Common myeloid progenitor, CD34-positive (primary cell): ENCODE results near the gene CDH19.
"Not testable (repeated sequence)": the region's sequence is repeated elsewhere in the genome, so short reads cannot be mapped to it uniquely, and the experiment has no call there.

Experiments
- CTCF ChIA-PET: fragments of 350-600 bp; sonication (Branson Sonifier 250); formaldehyde crosslinking; loops from one replicate; lab custom pipeline; 2021; ENCODE audit warnings: antibody characterized with exemption; lab: Charles Lee
- POLR2A ChIA-PET: fragments of 350-600 bp; sonication (Branson Sonifier 250); formaldehyde crosslinking; loops from one replicate; lab custom pipeline; 2021; ENCODE audit warnings: antibody characterized with exemption; lab: Charles Lee
- DNase-seq, 3 donors: peaks; one replicate each; pipeline versions ENCODE4 v3.0.0 to v3.0.0-alpha.2; 2013
- H3K27ac ChIP-seq, 2 experiments: 1 replicate in 1 of 2; 2 replicates in 1 of 2; pipeline ENCODE4 v1.7.0; 2013; ENCODE audit warnings: inconsistent platforms in 2 of 2, low read length in 2 of 2, mild to moderate bottlenecking in 2 of 2, low read depth in 1 of 2, moderate library complexity in 1 of 2; ENCODE audit not compliant: severe bottlenecking in 2 of 2, insufficient read depth in 1 of 2, poor library complexity in 1 of 2
- H3K27me3 ChIP-seq, 5 experiments: replicated peaks in 2 of 5; 1 replicate in 3 of 5; 2 replicates in 2 of 5; pipeline versions ENCODE4 v1.6.1 to v1.7.0; 2013; ENCODE audit warnings: low read length in 4 of 5, mild to moderate bottlenecking in 2 of 5, moderate library complexity in 2 of 5, inconsistent platforms in 1 of 5; ENCODE audit not compliant: insufficient read depth in 5 of 5, control insufficient read depth in 4 of 5
- H3K36me3 ChIP-seq, 4 experiments: 1 replicate in 2 of 4; 2 replicates in 2 of 4; pipeline versions ENCODE4 v1.6.1 to v1.7.0; 2013; ENCODE audit warnings: low read length in 3 of 4, control low read depth in 1 of 4, mild to moderate bottlenecking in 1 of 4; ENCODE audit not compliant: control insufficient read depth in 4 of 4, insufficient read depth in 4 of 4
- H3K4me1 ChIP-seq, 4 experiments: 1 replicate in 3 of 4; 2 replicates in 1 of 4; pipeline versions ENCODE4 v1.6.1 to v1.7.1; 2013; ENCODE audit warnings: low read length in 3 of 4, mild to moderate bottlenecking in 3 of 4, control low read depth in 1 of 4, inconsistent platforms in 1 of 4, moderate library complexity in 1 of 4; ENCODE audit not compliant: control insufficient read depth in 4 of 4, insufficient read depth in 4 of 4; ENCODE audit errors: control extremely low read depth in 1 of 4
- H3K4me3 ChIP-seq, 7 experiments: 1 replicate in 4 of 7; 2 replicates in 3 of 7; pipeline versions ENCODE4 v1.5.1 to v1.7.0; 2013; ENCODE audit warnings: mild to moderate bottlenecking in 7 of 7, low read length in 6 of 7, moderate library complexity in 6 of 7, inconsistent platforms in 2 of 7, low read depth in 2 of 7, control low read depth in 1 of 7; ENCODE audit not compliant: insufficient read depth in 4 of 7, control insufficient read depth in 1 of 7; ENCODE audit errors: extremely low read depth in 1 of 7
- H3K9me3 ChIP-seq, 5 experiments: 1 replicate in 4 of 5; 2 replicates in 1 of 5; pipeline versions ENCODE4 v1.6.1 to v1.7.1; 2013; ENCODE audit warnings: low read length in 4 of 5, mild to moderate bottlenecking in 2 of 5, inconsistent platforms in 1 of 5, low read depth in 1 of 5, moderate library complexity in 1 of 5; ENCODE audit not compliant: control insufficient read depth in 4 of 5, insufficient read depth in 2 of 5; ENCODE audit errors: control extremely low read depth in 1 of 5
- WGBS: methylation state at CpG from one replicate; pipeline ENCODE4 v1.1.5; 2013; ENCODE audit not compliant: insufficient coverage; 5-methylcytosine and 5-hydroxymethylcytosine counted together

The CDH19 gene

DNA sequence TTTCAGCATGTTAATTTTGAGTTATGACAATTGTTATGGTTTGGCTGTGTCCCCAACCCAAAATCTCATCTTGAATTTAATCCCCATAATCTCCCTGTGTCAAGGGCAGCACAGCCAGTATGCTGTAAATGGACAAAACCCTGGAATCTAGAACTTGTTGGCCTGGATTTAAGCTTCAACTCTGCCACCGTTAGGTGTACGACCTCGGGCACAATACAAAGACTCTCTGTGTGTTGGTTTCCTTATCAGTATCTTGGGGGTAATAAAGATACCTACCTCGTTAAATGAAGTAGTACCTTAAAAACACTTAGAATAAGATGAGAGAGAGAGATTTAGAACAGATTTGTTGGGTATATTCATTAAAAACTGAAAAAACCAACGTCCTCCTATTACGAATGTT is 106.5 kb downstream of the CDH19 start:
- H3K27ac ChIP-seq, result no peak overlapping the region
- 97% methylated on average over 6 of the region's 6 CpGs for WGBS
- ChIA-PET POLR2A (no interaction called here), CTCF (interaction anchor here (1.2 to 1.9 kb wide), 2 partner anchors 14 to 37 kb away, joined by 3 to 5 read pairs; no protein-coding TSS in a partner anchor)
- H3K36me3 ChIP-seq, result no peaks in the 10 kb centered on the region
- H3K4me3 ChIP-seq, result no peak overlapping the region
- no peaks in the 10 kb centered on the region for H3K4me1 ChIP-seq
- H3K27me3 ChIP-seq, result no peaks in the 10 kb centered on the region
- no peaks in the 10 kb centered on the region for H3K9me3 ChIP-seq
- DNase-seq, result no peak

DNA sequence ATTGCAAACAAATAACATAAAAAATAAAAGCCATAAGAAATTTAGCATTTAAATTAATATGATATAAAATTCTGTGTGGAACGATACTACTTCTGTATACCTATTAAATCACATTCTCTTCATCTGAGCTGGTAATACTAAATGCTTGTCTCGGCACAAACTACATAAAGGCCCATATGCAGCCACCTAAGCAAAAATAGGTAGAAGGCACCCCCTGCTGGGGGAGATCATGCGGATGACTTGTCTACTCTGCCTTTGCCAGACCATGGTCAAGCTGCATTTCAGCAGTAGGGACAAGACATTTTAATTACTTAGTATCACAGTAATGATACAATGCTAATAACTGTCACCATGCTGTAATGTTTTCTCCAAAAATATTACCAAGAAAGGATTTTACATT is 108.0 kb downstream of the CDH19 start:
- ChIA-PET CTCF (interaction anchor here (0.6 to 1.3 kb wide), 3 partner anchors 15 to 27 kb away, joined by 3 read pairs; no protein-coding TSS in a partner anchor), POLR2A (no interaction called here)
- no peak overlapping the region for H3K4me3 ChIP-seq
- peak; percentile 48 to 65 (median 60) for DNase-seq
- H3K9me3 ChIP-seq, result no peaks in the 10 kb centered on the region
- H3K27me3 ChIP-seq, result no peaks in the 10 kb centered on the region
- H3K36me3 ChIP-seq, result no peaks in the 10 kb centered on the region
- WGBS, result 16% methylated on average over 2 of the region's 3 CpGs
- no peak overlapping the region for H3K27ac ChIP-seq
- H3K4me1 ChIP-seq, result no peaks in the 10 kb centered on the region

DNA sequence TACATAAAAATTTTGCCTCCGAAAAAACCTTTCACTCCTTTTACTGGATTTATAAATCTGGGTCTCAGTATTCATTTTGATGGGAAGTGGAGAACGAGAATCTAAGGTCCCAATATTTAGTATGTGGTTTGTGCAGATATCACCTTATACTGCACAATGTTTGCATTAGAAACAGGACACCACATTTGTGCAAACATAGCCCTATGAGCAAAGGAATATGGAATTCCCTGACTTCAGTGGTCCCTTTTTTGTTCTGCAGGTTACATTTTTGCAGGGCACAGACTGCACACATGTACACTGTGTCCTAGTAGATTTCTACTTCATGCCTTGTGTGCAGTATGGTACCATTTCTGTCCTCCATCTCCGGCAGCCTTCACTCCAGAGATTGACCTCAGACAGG is 130.0 kb downstream of the CDH19 start:
- Histone ChIP-seq H3K27ac (no peak overlapping the region), H3K27me3 (no peaks in the 10 kb centered on the region), H3K4me1 (no peaks in the 10 kb centered on the region), H3K9me3 (no peaks in the 10 kb centered on the region), H3K4me3 (no peak overlapping the region), H3K36me3 (no peaks in the 10 kb centered on the region)
- WGBS, result no CpG with 5 or more reads among the region's 3 CpGs
- no peak for DNase-seq
- ChIA-PET POLR2A (no interaction called here), CTCF (no interaction called here)

DNA sequence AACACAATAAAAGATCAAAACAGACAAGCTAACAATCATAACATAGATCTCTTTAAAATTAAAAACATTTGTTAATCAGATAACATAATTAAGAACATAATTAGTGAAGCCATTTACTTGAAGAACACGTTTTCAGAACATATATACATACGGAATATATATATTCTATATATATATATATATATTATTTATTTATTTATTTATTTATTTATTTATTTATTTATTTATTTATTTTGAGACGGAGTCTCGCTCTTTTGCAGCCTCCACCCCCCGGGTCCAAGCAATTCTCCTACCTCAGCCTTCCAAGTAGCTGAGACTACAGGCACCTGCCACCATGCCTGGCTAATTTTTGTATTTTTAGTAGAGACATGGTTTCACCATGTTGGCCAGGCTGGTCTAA is 137.7 kb downstream of the CDH19 start:
- H3K4me3 ChIP-seq, H3K9me3 ChIP-seq, H3K36me3 ChIP-seq, H3K4me1 ChIP-seq, H3K27me3 ChIP-seq, POLR2A ChIA-PET, DNase-seq, H3K27ac ChIP-seq: not testable (repeated sequence)
- WGBS, result no CpG with 5 or more reads among the region's 5 CpGs
- CTCF ChIA-PET, result interaction anchor here (0.9 kb wide), 1 partner anchor 28 kb away, joined by 3 read pairs; no protein-coding TSS in a partner anchor

DNA sequence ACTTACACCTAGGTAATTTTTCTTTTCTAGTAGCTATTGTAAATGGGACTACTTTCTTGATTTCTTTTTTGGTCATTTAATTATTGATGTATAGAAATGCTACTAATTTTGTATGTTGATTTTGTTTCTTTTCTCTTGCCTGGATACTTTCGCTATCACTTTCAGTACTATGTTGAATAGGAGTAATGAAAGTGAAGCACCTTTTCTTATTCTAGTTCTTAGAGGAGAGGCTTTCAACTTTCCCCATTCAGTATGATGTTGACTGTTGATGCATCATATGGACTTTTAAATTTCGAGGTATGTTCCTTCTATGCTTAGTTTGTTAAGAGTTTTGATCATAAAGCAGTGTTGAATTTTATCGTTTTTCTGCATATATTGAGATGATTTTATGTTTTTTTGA is 142.5 kb downstream of the CDH19 start:
- Histone ChIP-seq H3K27ac (no peak overlapping the region), H3K4me1 (no peaks in the 10 kb centered on the region), H3K27me3 (no peaks in the 10 kb centered on the region), H3K4me3 (no peak overlapping the region), H3K36me3 (no peaks in the 10 kb centered on the region), H3K9me3 (no peaks in the 10 kb centered on the region)
- POLR2A ChIA-PET, result no interaction called here
- no peak for DNase-seq
- CTCF ChIA-PET, result no interaction called here
- no CpG with 5 or more reads among the region's 3 CpGs for WGBS

DNA sequence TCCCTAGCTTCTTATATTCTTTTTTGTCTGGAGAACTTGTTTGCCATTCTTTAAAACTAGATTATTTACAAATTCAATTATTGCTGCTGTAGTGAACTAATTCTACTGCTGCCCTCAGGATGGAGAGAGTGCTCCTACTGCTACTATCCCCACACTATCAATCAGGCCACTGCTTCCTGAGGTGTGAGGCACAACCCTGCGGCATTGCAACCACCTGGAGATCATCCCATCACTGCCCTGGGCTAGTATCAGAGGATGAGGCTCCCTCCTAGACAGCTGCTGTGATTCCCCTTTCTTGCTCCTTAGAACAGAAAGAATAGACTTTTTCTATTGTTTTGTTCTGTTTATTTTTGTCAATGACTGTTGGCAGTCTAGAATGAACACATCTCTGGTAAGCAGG is 146.6 kb downstream of the CDH19 start:
- ChIA-PET CTCF (no interaction called here), POLR2A (no interaction called here)
- H3K36me3 ChIP-seq, result no peaks in the 10 kb centered on the region
- H3K9me3 ChIP-seq, result no peaks in the 10 kb centered on the region
- no peak overlapping the region for H3K27ac ChIP-seq
- no peak for DNase-seq
- H3K4me1 ChIP-seq, result no peaks in the 10 kb centered on the region
- H3K4me3 ChIP-seq, result no peak overlapping the region
- 57% methylated on average over 1 of the region's 1 CpG for WGBS
- H3K27me3 ChIP-seq, result no peaks in the 10 kb centered on the region
